OCI-LY1 (cell line): ENCODE data around the gene WDR70.

Experiments used
- EZH2 ChIP-seq: fragments of 200-600 bp; sonication (generic), shearing (Covaris generic); IDR thresholded peaks from 2 replicates; pipeline ENCODE4 v1.8.0; 2017; ENCODE audit warnings: borderline replicate concordance, mixed run types, mild to moderate bottlenecking, antibody characterized with exemption, low read length, moderate library complexity, mixed read lengths
- TF ChIP-seq, protein P1 (sequence below): fragments of 200-600 bp; sonication (generic), shearing (Covaris generic); IDR thresholded peaks from 2 replicates; pipeline ENCODE4 v1.5.1; 2017; ENCODE audit warnings: mild to moderate bottlenecking, antibody characterized with exemption, low read length, moderate library complexity, mixed read lengths

DNA sequence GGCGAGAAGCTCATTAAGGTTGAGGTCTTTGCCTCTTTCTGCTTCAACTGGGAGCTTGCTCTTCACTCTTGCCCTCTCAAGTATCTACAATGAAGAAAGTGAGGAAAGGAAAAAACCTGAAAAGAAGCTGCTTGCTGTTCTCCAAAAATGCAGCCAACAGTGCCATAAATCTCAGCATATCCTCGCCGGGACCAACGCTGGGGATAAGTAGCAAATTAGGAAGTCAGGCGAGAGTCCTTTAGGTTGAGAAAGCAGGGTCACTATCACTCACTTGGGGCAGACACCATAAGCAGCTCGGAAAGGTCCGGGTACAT lies 8.6 kb upstream of the WDR70 start:
- TF ChIP-seq, protein P1, sequence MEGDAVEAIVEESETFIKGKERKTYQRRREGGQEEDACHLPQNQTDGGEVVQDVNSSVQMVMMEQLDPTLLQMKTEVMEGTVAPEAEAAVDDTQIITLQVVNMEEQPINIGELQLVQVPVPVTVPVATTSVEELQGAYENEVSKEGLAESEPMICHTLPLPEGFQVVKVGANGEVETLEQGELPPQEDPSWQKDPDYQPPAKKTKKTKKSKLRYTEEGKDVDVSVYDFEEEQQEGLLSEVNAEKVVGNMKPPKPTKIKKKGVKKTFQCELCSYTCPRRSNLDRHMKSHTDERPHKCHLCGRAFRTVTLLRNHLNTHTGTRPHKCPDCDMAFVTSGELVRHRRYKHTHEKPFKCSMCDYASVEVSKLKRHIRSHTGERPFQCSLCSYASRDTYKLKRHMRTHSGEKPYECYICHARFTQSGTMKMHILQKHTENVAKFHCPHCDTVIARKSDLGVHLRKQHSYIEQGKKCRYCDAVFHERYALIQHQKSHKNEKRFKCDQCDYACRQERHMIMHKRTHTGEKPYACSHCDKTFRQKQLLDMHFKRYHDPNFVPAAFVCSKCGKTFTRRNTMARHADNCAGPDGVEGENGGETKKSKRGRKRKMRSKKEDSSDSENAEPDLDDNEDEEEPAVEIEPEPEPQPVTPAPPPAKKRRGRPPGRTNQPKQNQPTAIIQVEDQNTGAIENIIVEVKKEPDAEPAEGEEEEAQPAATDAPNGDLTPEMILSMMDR, result no peak
- TF ChIP-seq EZH2, result no peak
